Measurements from ENCODE around the gene JDP2.

The JDP2 gene

DNA sequence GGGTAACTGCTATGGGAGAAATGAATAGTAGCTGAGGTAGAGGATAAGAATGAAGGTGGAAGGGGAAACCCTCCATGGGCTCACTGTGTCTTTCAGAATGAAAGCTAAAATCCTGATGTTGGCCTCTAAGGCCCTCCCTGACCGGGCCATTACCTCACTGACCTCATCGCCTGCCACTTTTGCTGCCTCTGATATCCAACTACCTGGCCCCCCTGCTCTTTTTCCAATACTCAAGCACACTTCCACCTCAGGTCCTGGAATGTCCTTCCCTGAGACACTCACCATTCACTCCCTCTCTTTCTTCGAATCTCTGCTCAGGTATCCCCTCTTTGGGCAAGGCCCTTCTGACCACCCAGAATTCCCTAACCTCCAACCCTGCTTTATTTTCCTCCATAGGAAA lies 93.0 kb downstream of the JDP2 start:
- no peak for DNase-seq

DNA sequence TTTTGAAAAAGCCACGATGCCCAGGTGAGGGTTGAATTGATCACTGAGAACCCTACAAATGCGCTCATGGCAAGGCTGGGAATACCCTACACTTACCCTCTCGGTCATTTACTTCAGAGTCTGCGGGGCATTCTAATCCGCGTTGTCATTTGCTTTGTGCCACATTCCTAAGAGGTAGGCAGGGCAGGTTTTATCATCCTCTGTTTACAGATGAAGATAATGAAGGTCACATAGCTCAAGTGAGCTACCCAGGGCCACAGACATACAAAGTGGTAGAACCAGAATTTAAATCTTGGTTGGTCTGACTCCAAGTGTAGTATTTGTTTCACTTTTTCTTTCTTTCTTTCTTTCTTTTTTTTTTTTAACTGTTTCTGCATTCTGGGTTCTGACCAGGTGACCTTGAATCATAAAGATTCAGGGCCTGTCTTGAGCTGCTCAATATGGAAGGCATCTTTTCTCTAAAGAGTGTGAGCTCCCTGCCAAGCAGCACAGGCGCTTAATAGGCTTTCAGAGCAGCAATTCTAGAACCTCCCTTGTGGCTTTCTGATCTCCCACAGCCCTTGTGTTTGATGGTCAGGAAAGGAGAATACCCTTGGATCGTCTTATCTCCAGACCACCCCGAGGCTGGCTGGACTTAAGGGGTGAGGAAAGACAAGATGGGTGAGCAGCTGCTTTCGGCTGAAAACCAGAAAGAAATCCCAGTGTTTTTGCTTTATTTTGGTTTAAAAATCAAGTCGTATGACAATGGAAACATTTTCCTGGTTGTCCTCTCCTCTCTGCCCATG lies 93.8 kb downstream of the JDP2 start:
- DNase-seq: no peak

DNA sequence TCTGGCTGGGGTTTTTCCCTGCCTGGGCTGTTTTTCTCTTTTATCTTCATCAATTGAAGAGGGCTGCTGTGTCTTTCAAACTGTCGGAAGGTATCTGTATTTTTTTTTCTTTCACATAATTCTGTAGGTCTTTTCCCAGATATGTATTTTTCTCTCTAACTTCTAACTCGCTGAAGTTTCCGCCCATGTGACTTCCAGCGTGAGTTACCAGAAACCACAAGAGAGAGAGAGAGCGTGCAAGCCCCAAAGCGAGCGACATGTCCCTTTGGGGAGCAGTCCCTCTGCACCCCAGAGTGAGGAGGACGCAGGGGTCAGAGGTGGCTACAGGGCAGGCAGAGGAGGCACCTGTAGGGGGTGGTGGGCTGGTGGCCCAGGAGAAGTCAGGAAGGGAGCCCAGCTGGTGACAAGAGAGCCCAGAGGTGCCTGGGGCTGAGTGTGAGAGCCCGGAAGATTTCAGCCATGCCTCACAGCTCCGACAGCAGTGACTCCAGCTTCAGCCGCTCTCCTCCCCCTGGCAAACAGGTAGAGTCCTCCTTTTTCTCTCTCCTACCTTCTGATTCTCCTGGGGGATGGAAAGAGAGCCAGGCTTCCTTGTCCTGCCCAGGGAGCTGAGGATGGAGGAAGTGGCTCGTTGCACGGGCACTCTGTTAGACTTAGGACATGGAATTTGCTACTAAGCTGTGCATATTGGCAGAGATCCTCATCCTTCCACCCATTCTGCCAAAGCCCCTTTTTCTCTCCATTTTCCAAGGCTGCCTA lies 94.6 kb downstream of the JDP2 start, which contains the start of gene BATF:
BATF (plus strand) TSS at position 246 of the 759 bp plus-strand sequence; CDS start at position 460, 214 bp downstream.
- DNase-seq: peak; percentile 91

DNA sequence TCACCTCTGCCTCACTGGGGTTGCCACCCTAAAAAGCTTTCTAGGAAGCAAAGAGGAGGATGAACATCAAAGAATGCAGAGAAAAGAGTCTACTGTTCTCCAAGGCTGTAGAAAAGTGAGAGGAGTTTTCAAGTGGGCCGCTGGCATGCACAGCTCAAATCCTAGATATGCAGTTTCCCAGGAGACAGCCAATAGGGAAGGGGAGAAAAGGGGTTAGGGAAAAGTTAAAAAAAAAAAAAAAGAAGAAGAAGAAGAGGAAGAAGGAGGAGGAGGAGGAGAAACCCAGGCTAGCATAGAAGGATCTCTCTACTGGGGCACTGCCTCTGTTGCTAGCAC lies 95.1 kb downstream of the JDP2 start:
- no peak for DNase-seq
